OCI-LY7 (cell line): ENCODE data around the gene VPS18.

Experiments
- CTCF ChIP-seq: fragments of 200-600 bp; sonication (generic); conservative IDR thresholded peaks from 2 replicates; pipeline ENCODE4 v1.5.1; 2014; ENCODE audit warnings: mild to moderate bottlenecking, antibody characterized with exemption, low read length, moderate library complexity, mixed read lengths
- EZH2phosphoT487 ChIP-seq: fragments of 200-600 bp; sonication (generic); IDR thresholded peaks from 2 replicates; pipeline ENCODE4 v1.6.1; 2018; ENCODE audit warnings: low read depth, borderline replicate concordance, mild to moderate bottlenecking, mixed run types, antibody characterized with exemption, low read length, moderate library complexity, mixed read lengths

- TF ChIP-seq CTCF: no peak
- no peak for TF ChIP-seq EZH2phosphoT487
These were observed 23.3 kb downstream of the VPS18 start for GRCh38 chr15:40917585-40917984.
